Stimulated activated naive CD8-positive, alpha-beta T cell treated with anti-CD3 and anti-CD28 coated beads, Interleukin-15, Interleukin-2, amounts not matched to agents 100 ng/mL and 50 ng/mL, for 24 hours (primary cell): ENCODE results near the gene CYP21A2.
"Not testable (repeated sequence)": the region's sequence is repeated elsewhere in the genome, so short reads cannot be mapped to it uniquely, and the experiment has no call there.

Experiments
- H3K27ac Mint-ChIP-seq: one replicate; pipeline ENCODE4 v1.8.0; 2021; ENCODE audit warnings: mild to moderate bottlenecking, mixed read lengths
- H3K27me3 Mint-ChIP-seq: one replicate; pipeline ENCODE4 v1.8.0; 2021; ENCODE audit warnings: mixed read lengths
- H3K36me3 Mint-ChIP-seq: one replicate; pipeline ENCODE4 v1.8.0; 2021; ENCODE audit warnings: low read depth, mixed read lengths
- H3K4me1 Mint-ChIP-seq: one replicate; pipeline ENCODE4 v1.8.0; 2021; ENCODE audit warnings: low read depth, mixed read lengths
- H3K4me3 Mint-ChIP-seq: one replicate; pipeline ENCODE4 v1.8.0; 2021; ENCODE audit warnings: mild to moderate bottlenecking, mixed read lengths
- H3K9me3 Mint-ChIP-seq: one replicate; pipeline ENCODE4 v1.8.0; 2021; ENCODE audit warnings: mixed read lengths

CYP21A2 gene

GRCh38 chr6:32037598-32038524 is at the start of gene CYP21A2:
Gene CYP21A2 (plus strand): TSS chr6:32038415. CDS start chr6:32038423, 8 bp downstream.
- not testable (repeated sequence) for H3K27ac Mint-ChIP-seq, H3K36me3 Mint-ChIP-seq, H3K27me3 Mint-ChIP-seq, H3K4me3 Mint-ChIP-seq, H3K9me3 Mint-ChIP-seq, H3K4me1 Mint-ChIP-seq

GRCh38 chr6:31989363-31989762 is 48.9 kb upstream of the CYP21A2 start:
- H3K4me1 Mint-ChIP-seq, H3K36me3 Mint-ChIP-seq, H3K27ac Mint-ChIP-seq, H3K4me3 Mint-ChIP-seq, H3K9me3 Mint-ChIP-seq, H3K27me3 Mint-ChIP-seq: not testable (repeated sequence)

- not testable (repeated sequence) for H3K27ac Mint-ChIP-seq, H3K4me1 Mint-ChIP-seq, H3K36me3 Mint-ChIP-seq, H3K9me3 Mint-ChIP-seq, H3K27me3 Mint-ChIP-seq, H3K4me3 Mint-ChIP-seq
Measured at GRCh38 chr6:31994421-31994820, 43.8 kb upstream of the CYP21A2 start.

GRCh38 chr6:31996385-31996784 is 41.8 kb upstream of the CYP21A2 start:
- H3K36me3 Mint-ChIP-seq, H3K4me3 Mint-ChIP-seq, H3K9me3 Mint-ChIP-seq, H3K27me3 Mint-ChIP-seq, H3K27ac Mint-ChIP-seq, H3K4me1 Mint-ChIP-seq: not testable (repeated sequence)

- not testable (repeated sequence) for H3K9me3 Mint-ChIP-seq, H3K27ac Mint-ChIP-seq, H3K4me3 Mint-ChIP-seq, H3K4me1 Mint-ChIP-seq, H3K27me3 Mint-ChIP-seq, H3K36me3 Mint-ChIP-seq
Measured at GRCh38 chr6:32002546-32003268, 35.5 kb upstream of the CYP21A2 start.

- not testable (repeated sequence) for H3K9me3 Mint-ChIP-seq
Measured at GRCh38 chr6:32003301-32003700, 34.9 kb upstream of the CYP21A2 start.

GRCh38 chr6:32004393-32004792 is 33.8 kb upstream of the CYP21A2 start:
- not testable (repeated sequence) for H3K4me3 Mint-ChIP-seq, H3K36me3 Mint-ChIP-seq, H3K27me3 Mint-ChIP-seq, H3K27ac Mint-ChIP-seq, H3K4me1 Mint-ChIP-seq, H3K9me3 Mint-ChIP-seq

More at GRCh38 chr6:32003301-32003700, 34.9 kb upstream of the CYP21A2 start:
- not testable (repeated sequence) for H3K27me3 Mint-ChIP-seq, H3K27ac Mint-ChIP-seq, H3K4me3 Mint-ChIP-seq, H3K36me3 Mint-ChIP-seq, H3K4me1 Mint-ChIP-seq

- not testable (repeated sequence) for H3K4me1 Mint-ChIP-seq, H3K27ac Mint-ChIP-seq, H3K9me3 Mint-ChIP-seq, H3K36me3 Mint-ChIP-seq, H3K27me3 Mint-ChIP-seq, H3K4me3 Mint-ChIP-seq
Measured at GRCh38 chr6:32004864-32005537, 33.2 kb upstream of the CYP21A2 start.

GRCh38 chr6:32005538-32005880 is 32.7 kb upstream of the CYP21A2 start:
- H3K4me1 Mint-ChIP-seq, H3K9me3 Mint-ChIP-seq, H3K4me3 Mint-ChIP-seq, H3K36me3 Mint-ChIP-seq, H3K27ac Mint-ChIP-seq, H3K27me3 Mint-ChIP-seq: not testable (repeated sequence)

GRCh38 chr6:32005991-32006529 is 32.2 kb upstream of the CYP21A2 start:
- H3K36me3 Mint-ChIP-seq, H3K9me3 Mint-ChIP-seq, H3K4me1 Mint-ChIP-seq, H3K27ac Mint-ChIP-seq, H3K27me3 Mint-ChIP-seq, H3K4me3 Mint-ChIP-seq: not testable (repeated sequence)

GRCh38 chr6:32007086-32007485 is 31.1 kb upstream of the CYP21A2 start:
- H3K27me3 Mint-ChIP-seq, H3K36me3 Mint-ChIP-seq, H3K4me1 Mint-ChIP-seq, H3K9me3 Mint-ChIP-seq, H3K4me3 Mint-ChIP-seq, H3K27ac Mint-ChIP-seq: not testable (repeated sequence)

GRCh38 chr6:32008037-32008436 is 30.2 kb upstream of the CYP21A2 start:
- H3K9me3 Mint-ChIP-seq, H3K27me3 Mint-ChIP-seq, H3K4me3 Mint-ChIP-seq, H3K36me3 Mint-ChIP-seq, H3K4me1 Mint-ChIP-seq, H3K27ac Mint-ChIP-seq: not testable (repeated sequence)

GRCh38 chr6:32008616-32009015 is 29.6 kb upstream of the CYP21A2 start:
- H3K4me3 Mint-ChIP-seq, H3K9me3 Mint-ChIP-seq, H3K36me3 Mint-ChIP-seq, H3K27me3 Mint-ChIP-seq, H3K4me1 Mint-ChIP-seq, H3K27ac Mint-ChIP-seq: not testable (repeated sequence)

- H3K4me3 Mint-ChIP-seq, H3K36me3 Mint-ChIP-seq, H3K27me3 Mint-ChIP-seq, H3K9me3 Mint-ChIP-seq, H3K4me1 Mint-ChIP-seq, H3K27ac Mint-ChIP-seq: not testable (repeated sequence)
Measured at GRCh38 chr6:32009537-32009936, 28.7 kb upstream of the CYP21A2 start.

GRCh38 chr6:32010856-32011530 is 27.2 kb upstream of the CYP21A2 start:
- H3K36me3 Mint-ChIP-seq, H3K27me3 Mint-ChIP-seq, H3K4me1 Mint-ChIP-seq, H3K4me3 Mint-ChIP-seq, H3K9me3 Mint-ChIP-seq, H3K27ac Mint-ChIP-seq: not testable (repeated sequence)
